A673 (cell line): ENCODE measurements around the gene KLHDC4. TPM values are rescaled to one million over a fixed set of nuclear protein-coding genes. Genes with fewer than 3 reads are reported as not detected.

ENCODE experiments used
- BruUV-seq: library from RNA; stranded (reverse); fragments of 400-500 nt; replicated peaks from 2 replicates; lab custom pipeline; 2021; lab: Mats Ljungman, UMichigan
- CTCF ChIA-PET: fragments of 300-600 bp; sonication (Branson Sonifier 250); formaldehyde crosslinking; loops from one replicate; lab custom pipeline; 2022; ENCODE audit warnings: antibody characterized with exemption; lab: Charles Lee
- POLR2A ChIA-PET: fragments of 300-600 bp; sonication (Branson Sonifier 250); formaldehyde crosslinking; loops from one replicate; lab custom pipeline; 2022; ENCODE audit warnings: antibody characterized with exemption; ENCODE audit not compliant: low non-redundant PET; lab: Charles Lee
- DNase-seq: peaks from one replicate; pipeline ENCODE4 v3.0.0-alpha.2; 2015; ENCODE audit warnings: low spot score
- H3K27ac ChIP-seq: fragments of 200-600 bp; sonication (generic); 2 replicates; pipeline ENCODE4 v1.5.1; 2016; ENCODE audit warnings: mixed run types, low read depth, mild to moderate bottlenecking, mixed read lengths, antibody characterized with exemption, low read length; ENCODE audit not compliant: poor library complexity, severe bottlenecking
- H3K27me3 ChIP-seq: fragments of 200-600 bp; sonication (generic); replicated peaks from 2 replicates; pipeline ENCODE4 v1.6.1; 2017; ENCODE audit warnings: mixed run types, low read depth, mild to moderate bottlenecking, mixed read lengths, antibody characterized with exemption, low read length; ENCODE audit not compliant: insufficient read depth, poor library complexity
- H3K36me3 ChIP-seq: fragments of 200-600 bp; sonication (generic); 2 replicates; pipeline ENCODE4 v1.6.1; 2016; ENCODE audit warnings: mixed run types, mild to moderate bottlenecking, mixed read lengths, antibody characterized with exemption, low read length; ENCODE audit not compliant: insufficient read depth, poor library complexity, severe bottlenecking
- H3K4me1 ChIP-seq: fragments of 200-600 bp; sonication (generic); 2 replicates; pipeline ENCODE4 v1.6.1; 2017; ENCODE audit warnings: mixed run types, mild to moderate bottlenecking, mixed read lengths, antibody characterized with exemption, low read length; ENCODE audit not compliant: insufficient read depth, poor library complexity, severe bottlenecking
- H3K4me3 ChIP-seq: fragments of 200-600 bp; sonication (generic); 2 replicates; pipeline ENCODE4 v1.5.1; 2016; ENCODE audit warnings: low read depth, mixed run types, mild to moderate bottlenecking, mixed read lengths, low read length; ENCODE audit not compliant: poor library complexity, severe bottlenecking
- H3K9me3 ChIP-seq: fragments of 200-600 bp; sonication (generic); 2 replicates; pipeline ENCODE4 v1.6.1; 2016; ENCODE audit warnings: mixed run types, low read depth, mild to moderate bottlenecking, mixed read lengths, antibody characterized with exemption, low read length; ENCODE audit not compliant: poor library complexity, severe bottlenecking
- EZH2 ChIP-seq: fragments of 200-600 bp; sonication (generic); IDR thresholded peaks from 2 replicates; pipeline ENCODE4 v1.6.1; 2017; ENCODE audit warnings: borderline replicate concordance, low read depth, mild to moderate bottlenecking, mixed read lengths, antibody characterized with exemption, low read length; ENCODE audit not compliant: poor library complexity, severe bottlenecking
- intact Hi-C: fragments of 100-400 bp; cut with micrococcal nuclease; formaldehyde crosslinking; loops from one replicate; pipeline ENCODE4 v1.10.0; 2022; ENCODE audit not compliant: unreplicated experiment
- total RNA-seq: library from RNA; stranded (reverse); gene quantifications from 2 replicates; pipeline ENCODE4 v1.2.3, GENCODE V29; 2021
- TF ChIP-seq, protein P1 (sequence below): fragments of 300-800, 200-600 bp; sonication (generic); conservative IDR thresholded peaks from 2 replicates; pipeline ENCODE4 v1.5.1; 2017; ENCODE audit warnings: low read depth, mild to moderate bottlenecking, antibody characterized with exemption, low read length, moderate library complexity, mixed read lengths

Gene KLHDC4
- total RNA-seq, 1 experiment from 2014 or later = 86.6 TPM

GRCh38 chr16:87794485-87795078 is 28.8 kb upstream of the KLHDC4 start:
- intact Hi-C loops = no loop called here
- BruUV-seq = no TSS peak
- Histone ChIP-seq H3K27ac (no peak overlapping the region), H3K4me1 (peaks cover 15% of the 10 kb centered on the region), H3K27me3 (no peaks in the 10 kb centered on the region), H3K9me3 (no peaks in the 10 kb centered on the region), H3K4me3 (no peak overlapping the region), H3K36me3 (no peaks in the 10 kb centered on the region)
- CTCF ChIA-PET = interaction anchor here (0.9 kb wide), 1 partner anchor 16 kb away, joined by 4 read pairs; no protein-coding TSS in a partner anchor
- POLR2A ChIA-PET = interaction anchor here (0.6 kb wide), 2 partner anchors 14 to 35 kb away, joined by 3 read pairs; no protein-coding TSS in a partner anchor
- TF ChIP-seq, protein P1, sequence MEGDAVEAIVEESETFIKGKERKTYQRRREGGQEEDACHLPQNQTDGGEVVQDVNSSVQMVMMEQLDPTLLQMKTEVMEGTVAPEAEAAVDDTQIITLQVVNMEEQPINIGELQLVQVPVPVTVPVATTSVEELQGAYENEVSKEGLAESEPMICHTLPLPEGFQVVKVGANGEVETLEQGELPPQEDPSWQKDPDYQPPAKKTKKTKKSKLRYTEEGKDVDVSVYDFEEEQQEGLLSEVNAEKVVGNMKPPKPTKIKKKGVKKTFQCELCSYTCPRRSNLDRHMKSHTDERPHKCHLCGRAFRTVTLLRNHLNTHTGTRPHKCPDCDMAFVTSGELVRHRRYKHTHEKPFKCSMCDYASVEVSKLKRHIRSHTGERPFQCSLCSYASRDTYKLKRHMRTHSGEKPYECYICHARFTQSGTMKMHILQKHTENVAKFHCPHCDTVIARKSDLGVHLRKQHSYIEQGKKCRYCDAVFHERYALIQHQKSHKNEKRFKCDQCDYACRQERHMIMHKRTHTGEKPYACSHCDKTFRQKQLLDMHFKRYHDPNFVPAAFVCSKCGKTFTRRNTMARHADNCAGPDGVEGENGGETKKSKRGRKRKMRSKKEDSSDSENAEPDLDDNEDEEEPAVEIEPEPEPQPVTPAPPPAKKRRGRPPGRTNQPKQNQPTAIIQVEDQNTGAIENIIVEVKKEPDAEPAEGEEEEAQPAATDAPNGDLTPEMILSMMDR = no peak
- no peak for TF ChIP-seq EZH2
- DNase-seq = no peak

GRCh38 chr16:87792205-87792565 is 26.4 kb upstream of the KLHDC4 start:
- intact Hi-C loops = no loop called here
- H3K27me3 ChIP-seq = no peaks in the 10 kb centered on the region
- ChIA-PET CTCF (interaction anchor here (0.5 to 1.0 kb wide), 3 partner anchors 35 to 61 kb away, joined by 3 to 5 read pairs (median 4); no protein-coding TSS in a partner anchor), POLR2A (no interaction called here)
- peaks cover 15% of the 10 kb centered on the region for H3K4me1 ChIP-seq
- TF ChIP-seq EZH2 = no peak
- TF ChIP-seq, protein P1 = no peak
- H3K9me3 ChIP-seq = no peaks in the 10 kb centered on the region
- BruUV-seq = no TSS peak
- DNase-seq = no peak
- H3K4me3 ChIP-seq = no peak overlapping the region
- H3K36me3 ChIP-seq = no peaks in the 10 kb centered on the region
- no peak overlapping the region for H3K27ac ChIP-seq

DNA sequence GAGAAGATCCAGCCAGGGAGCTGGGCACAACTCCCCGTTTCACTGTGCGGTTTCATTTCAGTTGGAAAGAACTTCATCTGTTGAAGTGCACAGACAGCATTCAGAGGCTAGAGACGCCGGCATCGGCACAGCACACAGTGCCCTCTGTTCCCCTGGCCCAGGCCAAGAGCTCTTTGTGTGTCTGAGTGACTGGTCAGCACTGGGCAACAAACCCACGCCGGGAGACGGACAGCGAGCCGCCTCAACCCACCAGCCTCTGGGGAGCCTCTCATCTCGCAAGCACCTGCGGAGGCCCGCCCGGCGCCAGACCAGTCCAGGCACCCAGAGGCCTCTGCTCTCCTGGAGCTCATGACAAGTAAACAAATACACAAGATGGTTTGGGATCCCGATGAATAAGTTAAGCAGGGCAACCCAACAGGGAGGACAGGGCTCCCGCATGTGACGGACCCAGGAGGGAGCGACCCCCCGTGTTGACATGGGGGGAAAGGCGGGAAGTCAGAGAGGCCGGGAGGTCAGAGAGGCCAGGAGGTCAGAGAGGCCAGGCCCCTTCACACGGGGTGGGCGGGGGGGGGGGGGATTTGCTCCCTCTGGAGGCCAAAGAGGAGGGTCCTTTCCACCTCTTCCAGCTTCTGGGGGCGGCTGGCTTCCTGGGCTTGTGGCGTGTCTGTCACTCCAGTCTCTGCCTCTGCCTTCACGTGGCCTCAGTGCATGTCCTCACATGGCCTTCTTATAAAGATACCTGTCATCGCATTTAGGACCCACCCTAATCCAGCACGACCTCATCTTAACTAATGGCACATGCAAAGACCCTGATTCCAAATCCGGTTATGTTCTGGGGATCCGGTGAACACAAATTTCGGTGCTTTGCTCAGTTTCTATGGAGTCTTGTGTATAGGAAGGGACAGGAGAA is 25.8 kb upstream of the KLHDC4 start:
- intact Hi-C loops = no loop called here
- Histone ChIP-seq H3K27ac (no peak overlapping the region), H3K4me3 (no peak overlapping the region), H3K9me3 (no peaks in the 10 kb centered on the region), H3K36me3 (no peaks in the 10 kb centered on the region), H3K4me1 (peaks cover 15% of the 10 kb centered on the region), H3K27me3 (no peaks in the 10 kb centered on the region)
- ChIA-PET CTCF (interaction anchor here (1.0 kb wide), 1 partner anchor 61 kb away, joined by 5 read pairs; no protein-coding TSS in a partner anchor), POLR2A (no interaction called here)
- TF ChIP-seq, protein P1 = no peak
- TF ChIP-seq EZH2 = no peak
- DNase-seq = no peak
- BruUV-seq = no TSS peak
